K562 (cell line): ENCODE results near the gene HSPA4. TPM values are rescaled to one million over a fixed set of nuclear protein-coding genes. Genes with fewer than 3 reads are reported as not detected.
A peak's percentile ranks its signal among the peaks of the same experiment; 100 is the strongest.

Source experiments
- HMGN3 ChIP-seq: IDR thresholded peaks from 2 replicates; pipeline ENCODE4 v1.6.1; 2011; ENCODE audit warnings: borderline replicate concordance, low read depth, mild to moderate bottlenecking, mixed read lengths, low read length; ENCODE audit not compliant: insufficient read length; ENCODE audit errors: extremely low read depth
- MGA ChIP-seq: fragments of 450-650 bp; IDR thresholded peaks from 2 replicates; pipeline ENCODE4 v1.6.1; 2016; ENCODE audit warnings: mild to moderate bottlenecking, moderate library complexity
- MYC ChIP-seq, 2 experiments: fragments of 250-450 bp in 1 of 2; sonication (Bioruptor Pico) in 1 of 2; IDR thresholded peaks; 2 replicates each; pipeline versions ENCODE4 v1.5.1 to v1.6.1; 2012 to 2021; ENCODE audit warnings: low read depth in 2 of 2, borderline replicate concordance in 1 of 2, improper control_type of control experiment in 1 of 2, low read length in 1 of 2, mild to moderate bottlenecking in 1 of 2, moderate library complexity in 1 of 2
- RERE ChIP-seq: sonication (generic); formaldehyde crosslinking; IDR thresholded peaks from 2 replicates; pipeline ENCODE4 v1.8.0; 2023; ENCODE audit warnings: missing genetic modification reagents, mild to moderate bottlenecking, borderline replicate concordance
- SRSF9 ChIP-seq: fragments of 200-400 bp; formaldehyde crosslinking; IDR thresholded peaks from 2 replicates; pipeline ENCODE4 v1.6.1; 2017; ENCODE audit warnings: low read depth, low read length, borderline replicate concordance
- ZFP30 ChIP-seq: fragments of 250-450 bp; sonication (Bioruptor Pico); IDR thresholded peaks from 2 replicates; pipeline ENCODE4 v1.8.0; 2022; ENCODE audit warnings: moderate library complexity, mild to moderate bottlenecking, inconsistent platforms, borderline replicate concordance
- ZNF121 ChIP-seq: sonication (generic); formaldehyde crosslinking; conservative IDR thresholded peaks from 2 replicates; pipeline ENCODE4 v1.8.0; 2022; ENCODE audit warnings: missing genetic modification reagents
- ZSCAN32 ChIP-seq: fragments of 450-650 bp; formaldehyde crosslinking; IDR thresholded peaks from 2 replicates; pipeline ENCODE4 v1.4.0; 2020; ENCODE audit warnings: mild to moderate bottlenecking, moderate library complexity
- polyA plus RNA-seq, 8 experiments: library from polyadenylated mRNA; depleted of rRNA in 4 of 8; stranded (reverse) in 5 of 8; unstranded in 3 of 8; fragments of >200 nt; fragmentation: Nextera tagmentation in 2 of 8; fragmentation: Illumina TruSeq in 1 of 8; extraction: Ambion mirVana in 2 of 8; extraction: Trizol in 1 of 8; gene quantifications; 2 replicates each; pipeline versions ENCODE4 v1.2.1 to v1.2.3, GENCODE V29; 2011 to 2014; ENCODE audit warnings: inconsistent platforms in 1 of 8, missing spikeins in 1 of 8
- total RNA-seq, 7 experiments: library from RNA; depleted of rRNA in 6 of 7; stranded (reverse); fragments of >200 nt in 6 of 7; fragmentation: Illumina TruSeq in 2 of 7; extraction: Trizol in 2 of 7; gene quantifications; 2 replicates each; pipeline versions ENCODE4 v1.2.1 to v1.2.3, GENCODE V29; 2011 to 2021; ENCODE audit warnings: low replicate concordance in 1 of 7

The HSPA4 gene
- total and polyA plus RNA-seq, 9 of the 15 experiments (the other 6 are each of a cell fraction or from before 2014, with no cell fraction given) = 90.3 to 286 (median 148) TPM

DNA sequence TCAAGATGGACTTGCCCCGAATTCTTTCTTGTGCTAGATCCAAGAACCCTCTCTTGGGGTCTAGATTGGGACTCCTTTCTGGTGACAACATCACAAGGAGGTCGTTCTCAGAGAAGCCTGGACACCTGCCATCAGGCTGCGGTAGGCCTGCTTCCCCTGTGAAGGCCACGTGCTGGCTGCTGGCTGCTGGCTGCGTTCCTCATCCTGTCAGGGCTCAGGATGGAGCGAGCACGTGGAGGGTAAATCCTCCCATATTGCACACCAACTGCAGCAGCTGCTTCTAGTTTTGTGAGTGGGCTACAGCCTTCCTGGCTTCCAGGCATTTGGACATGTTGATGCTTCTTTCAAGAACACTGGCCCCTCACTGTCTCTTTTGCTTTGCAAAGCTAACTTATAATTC, 95.6 kb downstream of the HSPA4 start (continued):
- TF ChIP-seq MGA (peak; percentile 73), ZNF121 (CRISPR knock-in tag) (no peak), HMGN3 (no peak), ZSCAN32 (CRISPR knock-in tag) (no peak), RERE (CRISPR knock-in tag) (no peak), MYC (IDR thresholded peaks at IDR 0.05; ENCODE audit: low read depth, low read length) (peak; percentile 27; the same call in 1 of the 2 replicates), MYC (CRISPR knock-in tag; IDR thresholded peaks at IDR 0.05; ENCODE audit: borderline replicate concordance, low read depth) (no peak), SRSF9 (no peak), ZFP30 (CRISPR knock-in tag) (no peak)
